WTC11 (cell line): ENCODE data around the gene P2RY1. TPM values are rescaled to one million over a fixed set of nuclear protein-coding genes. Genes with fewer than 3 reads are reported as not detected.

Experiments
- AR ChIP-seq: fragments of 250-450 bp; sonication (Bioruptor Pico); IDR thresholded peaks from 2 replicates; pipeline ENCODE4 v1.9.0; 2021; ENCODE audit warnings: mild to moderate bottlenecking
- ATF2 ChIP-seq: sonication (generic); formaldehyde crosslinking; IDR thresholded peaks from 2 replicates; pipeline ENCODE4 v1.8.1; 2022; ENCODE audit warnings: low read depth, missing genetic modification reagents, borderline replicate concordance
- CREB1 ChIP-seq: sonication (generic); formaldehyde crosslinking; IDR thresholded peaks from 2 replicates; pipeline ENCODE4 v1.8.0; 2023; ENCODE audit warnings: mild to moderate bottlenecking, missing genetic modification reagents
- ELF4 ChIP-seq: sonication (generic); formaldehyde crosslinking; IDR thresholded peaks from 2 replicates; pipeline ENCODE4 v1.8.1; 2022; ENCODE audit warnings: low read depth, mild to moderate bottlenecking, moderate library complexity, missing genetic modification reagents
- ETV6 ChIP-seq: sonication (generic); formaldehyde crosslinking; IDR thresholded peaks from 2 replicates; pipeline ENCODE4 v1.8.1; 2022; ENCODE audit warnings: mild to moderate bottlenecking, missing genetic modification reagents
- FOXK1 ChIP-seq: sonication (generic); formaldehyde crosslinking; IDR thresholded peaks from 2 replicates; pipeline ENCODE4 v1.8.0; 2022; ENCODE audit warnings: mild to moderate bottlenecking, moderate library complexity, missing genetic modification reagents
- NR3C1 ChIP-seq: sonication (generic); formaldehyde crosslinking; conservative IDR thresholded peaks from 2 replicates; pipeline ENCODE4 v1.8.1; 2023; ENCODE audit warnings: low read depth, mild to moderate bottlenecking, missing genetic modification reagents
- PREB ChIP-seq: sonication (generic); formaldehyde crosslinking; IDR thresholded peaks from 2 replicates; pipeline ENCODE4 v1.8.1; 2022; ENCODE audit warnings: mild to moderate bottlenecking, missing genetic modification reagents, moderate library complexity, borderline replicate concordance
- RELA ChIP-seq: sonication (generic); formaldehyde crosslinking; IDR thresholded peaks from 2 replicates; pipeline ENCODE4 v1.8.1; 2022; ENCODE audit warnings: missing genetic modification reagents, mild to moderate bottlenecking, borderline replicate concordance
- RORB ChIP-seq: fragments of 250-450 bp; sonication (Bioruptor Pico); IDR thresholded peaks from 2 replicates; pipeline ENCODE4 v1.9.0; 2021; ENCODE audit warnings: mild to moderate bottlenecking
- STAT6 ChIP-seq: sonication (generic); formaldehyde crosslinking; conservative IDR thresholded peaks from 2 replicates; pipeline ENCODE4 v1.8.1; 2023; ENCODE audit warnings: mild to moderate bottlenecking, low read depth, missing genetic modification reagents, moderate library complexity
- TCF7 ChIP-seq: sonication (generic); formaldehyde crosslinking; IDR thresholded peaks from 2 replicates; pipeline ENCODE4 v1.8.0; 2022; ENCODE audit warnings: mild to moderate bottlenecking, low read depth, missing genetic modification reagents, moderate library complexity
- TEAD4 ChIP-seq: sonication (generic); formaldehyde crosslinking; IDR thresholded peaks from 2 replicates; pipeline ENCODE4 v1.8.0; 2022; ENCODE audit warnings: mild to moderate bottlenecking, missing genetic modification reagents
- USF2 ChIP-seq: sonication (generic); formaldehyde crosslinking; IDR thresholded peaks from 2 replicates; pipeline ENCODE4 v1.8.1; 2023; ENCODE audit warnings: mild to moderate bottlenecking, missing genetic modification reagents, moderate library complexity
- ZNF423 ChIP-seq: fragments of 250-450 bp; sonication (Bioruptor Pico); IDR thresholded peaks from 2 replicates; pipeline ENCODE4 v2.1.2; 2022; ENCODE audit warnings: mild to moderate bottlenecking, moderate library complexity
- ZSCAN18 ChIP-seq: fragments of 250-450 bp; sonication (Bioruptor Pico); IDR thresholded peaks from 2 replicates; pipeline ENCODE4 v2.1.2; 2022; ENCODE audit warnings: mild to moderate bottlenecking, moderate library complexity
- total RNA-seq: library from RNA; stranded (reverse); gene quantifications from 3 replicates; pipeline ENCODE4 v1.2.3, GENCODE V29; 2021

The P2RY1 gene
- total RNA-seq, 1 experiment from 2014 or later = 47.2 TPM

GRCh38 chr3:152786977-152787681 is 47.8 kb upstream of the P2RY1 start (continued):
- TF ChIP-seq RORB (CRISPR knock-in tag) (no peak), USF2 (CRISPR knock-in tag) (no peak), FOXK1 (CRISPR knock-in tag) (no peak), RELA (CRISPR knock-in tag) (no peak), ETV6 (CRISPR knock-in tag) (no peak), PREB (no peak), ZSCAN18 (CRISPR knock-in tag) (no peak), ELF4 (no peak), TCF7 (CRISPR knock-in tag) (no peak), CREB1 (CRISPR knock-in tag) (no peak), ATF2 (CRISPR knock-in tag) (no peak), ZNF423 (CRISPR knock-in tag) (no peak), TEAD4 (CRISPR knock-in tag) (no peak), AR (no peak), STAT6 (CRISPR knock-in tag) (no peak), NR3C1 (CRISPR knock-in tag) (no peak)
